GM12878 (cell line): ENCODE results near the gene FNDC11. TPM values are rescaled to one million over a fixed set of nuclear protein-coding genes. Genes with fewer than 3 reads are reported as not detected.

Experiments used
- BACH1 ChIP-seq: fragments of 450-650 bp; IDR thresholded peaks from 2 replicates; pipeline ENCODE4 v1.6.1; 2017; ENCODE audit warnings: mild to moderate bottlenecking, borderline replicate concordance
- BCL11A ChIP-seq: IDR thresholded peaks from 2 replicates; pipeline ENCODE4 v1.6.1; 2011; ENCODE audit warnings: low read depth, low read length
- BRCA1 ChIP-seq: IDR thresholded peaks from 2 replicates; pipeline ENCODE4 v1.6.1; 2011; ENCODE audit warnings: low read depth, low read length, improper control_type of control experiment
- CEBPB ChIP-seq, 2 experiments: fragments of 150-350 bp in 1 of 2; IDR thresholded peaks; 2 replicates each; pipeline ENCODE4 v1.6.1; 2012 to 2014; ENCODE audit warnings: low read depth in 2 of 2, low read length in 2 of 2, borderline replicate concordance in 1 of 2, inconsistent platforms in 1 of 2
- CREB1 ChIP-seq: IDR thresholded peaks from 2 replicates; pipeline ENCODE4 v1.6.1; 2012; ENCODE audit warnings: low read depth, mild to moderate bottlenecking, inconsistent platforms
- CREM ChIP-seq: IDR thresholded peaks from 2 replicates; pipeline ENCODE4 v1.6.1; 2014; ENCODE audit warnings: antibody characterized with exemption, low read depth
- IKZF1 ChIP-seq: fragments of 450-650 bp; conservative IDR thresholded peaks from 2 replicates; pipeline ENCODE4 v1.6.1; 2017; ENCODE audit warnings: antibody characterized with exemption, mild to moderate bottlenecking
- NR2C2 ChIP-seq: IDR thresholded peaks from 2 replicates; pipeline ENCODE4 v1.6.1; 2011; ENCODE audit warnings: borderline replicate concordance, low read depth; ENCODE audit not compliant: control insufficient read depth, insufficient read length
- POLR2AphosphoS2 ChIP-seq: IDR thresholded peaks from 2 replicates; pipeline ENCODE4 v1.6.1; 2011; ENCODE audit warnings: low read depth, mild to moderate bottlenecking, low read length, improper control_type of control experiment, moderate library complexity
- POLR2AphosphoS5 ChIP-seq: IDR thresholded peaks from 2 replicates; pipeline ENCODE4 v1.6.1; 2011; ENCODE audit warnings: mild to moderate bottlenecking, low read length, inconsistent platforms
- SP1 ChIP-seq: IDR thresholded peaks from one replicate; pipeline ENCODE4 v1.6.1; 2011; ENCODE audit warnings: low read depth, low read length
- TARDBP ChIP-seq: IDR thresholded peaks from 2 replicates; pipeline ENCODE4 v1.6.1; 2016; ENCODE audit warnings: borderline replicate concordance
- TCF3 ChIP-seq: IDR thresholded peaks from 2 replicates; pipeline ENCODE4 v1.6.1; 2012; ENCODE audit warnings: low read depth, mild to moderate bottlenecking, low read length, borderline replicate concordance; ENCODE audit not compliant: insufficient read depth
- polyA plus RNA-seq, 11 experiments: library from polyadenylated mRNA; depleted of rRNA in 4 of 11; unstranded in 6 of 11; stranded (reverse) in 5 of 11; fragments of >200 nt; fragmentation: Nextera tagmentation in 4 of 11; fragmentation: Illumina TruSeq in 1 of 11; extraction: Ambion mirVana in 4 of 11; extraction: Trizol in 1 of 11; gene quantifications; 1 replicate in 1 of 11; 2 replicates in 10 of 11; pipeline versions ENCODE4 v1.2.1 to v1.2.3, GENCODE V29; 2011 to 2016; ENCODE audit warnings: inconsistent platforms in 2 of 11, missing spikeins in 2 of 11, low read depth in 1 of 11
- total RNA-seq, 4 experiments: library from RNA; depleted of rRNA in 3 of 4; stranded (reverse); fragments of >200 nt in 3 of 4; fragmentation: Illumina TruSeq in 1 of 4; extraction: Trizol in 1 of 4; gene quantifications; 2 replicates each; pipeline versions ENCODE4 v1.2.1 to v1.2.3, GENCODE V29; 2013 to 2021
- TF ChIP-seq, protein P1 (sequence below): IDR thresholded peaks from 2 replicates; pipeline ENCODE4 v1.6.1; 2012; ENCODE audit warnings: low read depth, low read length, improper control_type of control experiment
- TF ChIP-seq, protein P2 (sequence below): fragments of 450-650 bp; conservative IDR thresholded peaks from 2 replicates; pipeline ENCODE4 v1.6.1; 2017; ENCODE audit warnings: mild to moderate bottlenecking, moderate library complexity

FNDC11 gene
- total and polyA plus RNA-seq, 10 of the 15 experiments (the other 5 are each of a cell fraction or from before 2014, with no cell fraction given), result 0.09 to 0.72 (median 0.34) TPM; not detected in 2

DNA sequence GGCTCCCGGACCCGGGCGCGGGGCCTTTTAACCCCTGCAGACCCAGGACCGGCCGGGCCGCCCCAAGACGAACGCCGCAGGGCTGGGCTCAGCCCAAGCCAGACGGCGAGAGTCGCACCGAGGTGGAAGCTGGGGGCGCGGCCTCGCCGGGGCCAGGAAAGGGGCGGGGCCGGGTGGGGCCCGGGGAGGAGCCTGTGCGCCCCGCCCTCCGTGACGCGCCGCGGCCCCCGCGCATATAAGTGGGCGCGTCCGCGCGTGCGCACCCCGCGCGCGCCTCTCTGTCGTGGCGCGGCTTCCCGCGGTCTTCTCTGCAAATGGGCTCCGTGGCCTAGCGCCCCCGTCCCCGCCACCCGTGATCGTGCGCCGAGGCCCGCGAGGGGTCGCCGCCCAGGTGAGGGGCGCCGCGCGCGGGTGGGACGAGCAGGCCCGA lies 33.4 kb upstream of the FNDC11 start, which contains the start of gene PPDPF (continued):
- TF ChIP-seq CREB1, result peak; percentile 59; the same call in 1 of the 2 replicates
- TF ChIP-seq, protein P1, sequence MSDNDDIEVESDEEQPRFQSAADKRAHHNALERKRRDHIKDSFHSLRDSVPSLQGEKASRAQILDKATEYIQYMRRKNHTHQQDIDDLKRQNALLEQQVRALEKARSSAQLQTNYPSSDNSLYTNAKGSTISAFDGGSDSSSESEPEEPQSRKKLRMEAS, result 0 out of 2 replicates have a peak, but pooled peaks have one; percentile 23
- TF ChIP-seq, protein P2, sequence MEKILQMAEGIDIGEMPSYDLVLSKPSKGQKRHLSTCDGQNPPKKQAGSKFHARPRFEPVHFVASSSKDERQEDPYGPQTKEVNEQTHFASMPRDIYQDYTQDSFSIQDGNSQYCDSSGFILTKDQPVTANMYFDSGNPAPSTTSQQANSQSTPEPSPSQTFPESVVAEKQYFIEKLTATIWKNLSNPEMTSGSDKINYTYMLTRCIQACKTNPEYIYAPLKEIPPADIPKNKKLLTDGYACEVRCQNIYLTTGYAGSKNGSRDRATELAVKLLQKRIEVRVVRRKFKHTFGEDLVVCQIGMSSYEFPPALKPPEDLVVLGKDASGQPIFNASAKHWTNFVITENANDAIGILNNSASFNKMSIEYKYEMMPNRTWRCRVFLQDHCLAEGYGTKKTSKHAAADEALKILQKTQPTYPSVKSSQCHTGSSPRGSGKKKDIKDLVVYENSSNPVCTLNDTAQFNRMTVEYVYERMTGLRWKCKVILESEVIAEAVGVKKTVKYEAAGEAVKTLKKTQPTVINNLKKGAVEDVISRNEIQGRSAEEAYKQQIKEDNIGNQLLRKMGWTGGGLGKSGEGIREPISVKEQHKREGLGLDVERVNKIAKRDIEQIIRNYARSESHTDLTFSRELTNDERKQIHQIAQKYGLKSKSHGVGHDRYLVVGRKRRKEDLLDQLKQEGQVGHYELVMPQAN, result 0 out of 2 replicates have a peak, but pooled peaks have one; percentile 68
- peak; percentile 89 for TF ChIP-seq POLR2AphosphoS5
- 0 out of 2 replicates have a peak, but pooled peaks have one; percentile 52 for TF ChIP-seq TCF3
- TF ChIP-seq BACH1, result peak; percentile 57
- TF ChIP-seq NR2C2, result no peak
- peak; percentile 73; the same call in 1 of the 2 replicates for TF ChIP-seq POLR2AphosphoS2
- 0 out of 2 replicates have a peak, but pooled peaks have one; percentile 16 for TF ChIP-seq CREM
- no peak for TF ChIP-seq BCL11A
- no peak for TF ChIP-seq CEBPB (IDR thresholded peaks at IDR 0.05; ENCODE audit: borderline replicate concordance in 1 of 2, low read depth in 2 of 2, low read length in 2 of 2)
- no peak for TF ChIP-seq BRCA1
- peak; percentile 81 for TF ChIP-seq SP1
- TF ChIP-seq TARDBP, result no peak
- peak; percentile 10; the same call in 1 of the 2 replicates for TF ChIP-seq IKZF1
